DMS153 (cell line): ENCODE results near the gene TNPO3.
"Not testable (repeated sequence)": the region's sequence is repeated elsewhere in the genome, so short reads cannot be mapped to it uniquely, and the experiment has no call there.

Source experiments
- DNase-seq: peaks from one replicate; lab custom pipeline; 2025; lab: John Stamatoyannopoulos, UW

The TNPO3 gene

GRCh38 chr7:128921866-128922440 is 133.0 kb downstream of the TNPO3 start:
- no peak for DNase-seq

DNA sequence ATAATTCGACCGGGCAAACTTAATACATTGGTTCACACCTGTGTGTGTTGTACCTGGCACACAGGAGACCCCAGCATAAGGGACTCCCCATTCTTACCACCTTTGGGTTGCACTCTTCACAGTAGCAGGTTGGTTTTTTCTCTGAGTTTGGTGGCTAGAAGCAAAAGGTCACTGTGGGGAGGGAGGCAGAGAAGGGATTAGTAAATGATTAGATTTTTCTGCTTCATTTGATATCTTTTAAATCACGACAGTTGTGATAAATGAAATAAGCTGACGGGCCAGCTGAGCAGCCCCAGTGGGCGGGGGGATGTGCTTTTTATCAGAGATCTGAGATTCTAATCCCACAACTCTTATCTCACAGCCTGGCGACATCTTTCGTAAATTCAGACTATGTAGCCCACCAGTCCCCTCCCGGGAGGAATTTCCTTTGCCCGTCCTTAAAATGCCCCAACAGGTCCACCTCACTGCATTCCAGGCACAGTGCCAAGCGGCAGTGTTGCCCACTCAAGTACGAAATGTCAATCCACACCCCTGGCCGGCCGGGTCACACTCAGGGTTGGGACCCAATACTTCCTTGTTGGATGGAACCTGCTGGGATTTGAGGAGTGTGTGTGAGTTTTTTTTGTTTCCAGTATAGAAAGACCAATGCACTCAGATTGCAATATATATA is 133.9 kb downstream of the TNPO3 start:
- DNase-seq = no peak

- no peak for DNase-seq
Measured at GRCh38 chr7:128919881-128920799, 134.8 kb downstream of the TNPO3 start.

DNA sequence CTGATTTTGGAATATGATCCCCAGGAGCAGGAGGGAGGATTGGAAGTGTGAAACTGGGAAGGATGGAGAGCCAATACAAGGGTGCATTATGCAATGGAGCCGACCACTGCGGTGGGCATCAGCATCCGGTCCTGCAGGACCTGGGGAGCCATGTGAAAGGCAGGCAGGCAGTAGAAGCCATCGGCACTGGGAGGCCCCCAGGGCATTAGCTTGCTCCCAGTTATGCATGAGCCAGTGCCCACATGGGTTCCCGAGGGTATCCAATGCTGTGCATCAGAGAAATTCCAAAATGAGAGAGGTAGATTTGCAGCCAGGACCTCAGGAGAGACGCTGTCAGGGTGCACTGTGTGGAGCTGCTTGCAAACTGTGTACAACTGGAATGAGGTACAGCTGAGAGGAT is 135.7 kb downstream of the TNPO3 start:
- no peak for DNase-seq

DNA sequence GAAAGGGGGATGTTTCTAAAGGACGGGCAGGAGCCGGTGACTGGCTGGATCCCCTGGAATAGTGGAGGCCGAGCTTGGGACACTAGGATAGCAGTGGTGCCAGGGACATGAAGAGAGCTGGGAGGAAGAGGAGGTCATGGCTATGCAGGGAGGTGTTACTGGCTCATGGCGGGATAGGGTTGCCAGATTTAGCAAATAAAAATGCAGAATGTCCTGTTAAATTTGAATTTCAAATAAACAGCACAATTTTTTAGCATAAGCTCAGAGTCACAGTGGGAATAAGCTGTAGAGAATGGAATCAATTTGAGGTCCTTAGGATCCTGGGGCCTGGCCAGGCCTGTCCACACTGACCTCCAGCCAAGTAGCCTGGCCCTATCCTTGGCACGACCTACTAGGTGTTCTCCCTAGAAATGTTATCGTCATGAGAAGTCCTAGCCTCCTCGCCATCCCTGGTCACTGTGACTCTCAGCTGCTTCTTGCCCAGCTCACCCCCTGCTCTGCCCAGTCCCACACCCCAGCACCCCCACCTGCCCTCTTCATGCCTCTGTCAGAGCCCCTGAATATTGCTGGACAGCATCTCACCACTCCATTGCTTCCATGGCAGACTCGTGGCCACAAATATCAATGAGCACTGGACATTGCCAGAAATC is 136.8 kb downstream of the TNPO3 start:
- DNase-seq = no peak

GRCh38 chr7:128917122-128917521 is 137.8 kb downstream of the TNPO3 start:
- DNase-seq = no peak

DNA sequence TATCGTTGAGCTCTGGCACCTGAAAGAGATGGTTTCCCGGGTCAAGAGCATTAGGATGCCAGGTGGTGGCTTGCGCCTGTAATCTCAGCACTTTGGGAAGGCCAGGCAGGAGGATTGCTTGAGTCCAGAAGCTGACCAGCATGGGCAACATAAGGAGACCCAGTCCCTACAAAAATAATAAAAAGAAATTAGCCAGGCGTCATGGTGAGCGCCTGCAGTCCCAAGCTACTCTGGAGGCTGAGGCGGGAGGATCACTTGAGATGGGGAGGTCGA is 138.3 kb downstream of the TNPO3 start:
- DNase-seq = no peak

- no peak for DNase-seq
Measured at GRCh38 chr7:128915841-128916642, 138.9 kb downstream of the TNPO3 start.

GRCh38 chr7:128915271-128915819 is 139.6 kb downstream of the TNPO3 start:
- DNase-seq = no peak

GRCh38 chr7:128914566-128915151 is 140.3 kb downstream of the TNPO3 start:
- no peak for DNase-seq

DNA sequence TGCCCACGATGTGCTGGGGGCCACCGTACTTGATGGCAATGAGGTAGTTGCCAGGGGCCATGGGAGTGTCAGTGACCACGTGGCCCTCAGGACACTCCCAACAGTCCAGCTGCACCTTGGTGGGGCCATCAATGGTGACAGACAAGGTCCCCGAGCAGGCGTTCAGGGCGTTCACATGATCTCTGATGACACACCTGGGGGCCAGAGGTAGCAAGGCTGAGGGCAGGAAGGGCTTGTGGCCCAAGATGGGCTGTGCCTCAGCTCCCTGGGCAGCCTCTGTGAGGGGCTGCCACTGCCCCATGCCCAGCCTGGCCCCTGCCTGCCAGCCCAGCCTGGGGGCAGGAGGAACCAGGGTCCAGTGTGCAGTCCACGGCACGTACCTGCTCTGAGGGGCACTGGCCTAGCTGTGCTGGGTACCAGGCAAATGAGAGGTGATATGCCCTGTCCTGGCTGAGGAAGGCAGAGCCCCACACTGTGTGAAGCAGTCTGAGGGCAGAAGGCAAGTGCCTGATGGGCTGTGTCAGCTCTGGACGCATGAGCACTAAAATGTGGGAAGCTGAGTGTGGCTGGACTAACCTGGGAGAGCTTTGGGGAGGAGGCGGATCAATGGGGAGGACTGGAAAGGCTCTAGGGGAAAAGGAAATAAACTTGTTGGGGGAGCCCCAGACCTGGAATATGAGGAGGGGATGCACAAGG is 140.9 kb downstream of the TNPO3 start:
- no peak for DNase-seq

DNA sequence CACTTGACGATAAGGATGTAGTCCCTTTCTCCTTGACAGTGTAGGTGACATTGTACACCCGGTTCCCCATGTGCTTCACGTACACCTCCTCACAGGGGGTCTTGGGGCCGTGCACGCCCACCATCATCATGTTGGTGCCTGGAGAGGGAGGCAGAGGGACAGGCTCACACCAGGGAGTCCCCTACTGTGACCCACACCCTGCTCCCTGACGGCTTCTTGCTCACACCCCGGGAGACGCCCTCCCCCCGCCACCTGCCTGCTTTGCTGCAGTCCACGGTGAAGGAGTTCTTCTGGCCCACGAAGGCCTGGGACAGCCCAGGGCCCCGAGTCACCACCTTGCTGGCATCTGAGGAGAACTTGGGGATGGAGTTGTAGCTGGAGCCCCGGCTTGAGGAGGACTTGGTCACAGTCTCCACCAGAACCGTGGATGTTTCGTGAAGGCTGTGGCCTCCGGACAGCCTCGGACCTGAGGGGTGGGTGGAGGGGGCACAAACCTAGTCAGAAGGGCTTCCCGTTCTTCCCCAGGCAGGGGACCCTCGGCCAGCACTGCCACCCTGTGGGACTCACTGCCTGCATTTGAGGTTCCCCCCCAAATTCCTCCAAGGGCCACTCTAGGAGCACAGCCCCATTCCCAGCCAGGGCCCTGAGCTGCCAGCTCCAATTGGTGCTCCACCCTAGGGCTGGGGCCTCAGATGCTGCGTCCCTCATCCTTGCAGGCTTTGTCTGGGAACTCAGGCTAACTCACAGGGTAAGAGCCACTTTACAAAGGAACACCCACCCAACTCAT is 142.0 kb downstream of the TNPO3 start:
- not testable (repeated sequence) for DNase-seq

DNA sequence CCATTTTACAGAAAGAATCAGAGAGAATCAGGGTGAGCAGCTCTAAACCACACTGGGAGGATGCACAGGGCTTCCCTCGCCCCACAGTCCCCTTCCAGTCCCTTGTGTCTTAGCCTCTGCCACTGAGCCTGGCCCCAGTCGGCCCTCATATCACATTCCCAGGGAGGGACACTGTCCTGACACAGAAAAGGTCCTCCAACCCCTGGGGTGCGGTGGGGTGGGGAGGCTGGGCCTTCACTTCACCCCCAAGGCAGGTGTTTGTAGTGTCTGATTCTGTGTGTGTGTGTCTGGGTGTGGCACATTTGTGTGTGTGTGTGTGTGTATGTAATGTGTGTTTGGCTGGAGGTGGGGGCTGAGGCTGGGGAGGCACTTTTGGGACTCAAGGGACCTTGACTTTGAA is 142.6 kb downstream of the TNPO3 start:
- no peak for DNase-seq

- DNase-seq = no peak
Measured at GRCh38 chr7:128911423-128912031, 143.4 kb downstream of the TNPO3 start.

DNA sequence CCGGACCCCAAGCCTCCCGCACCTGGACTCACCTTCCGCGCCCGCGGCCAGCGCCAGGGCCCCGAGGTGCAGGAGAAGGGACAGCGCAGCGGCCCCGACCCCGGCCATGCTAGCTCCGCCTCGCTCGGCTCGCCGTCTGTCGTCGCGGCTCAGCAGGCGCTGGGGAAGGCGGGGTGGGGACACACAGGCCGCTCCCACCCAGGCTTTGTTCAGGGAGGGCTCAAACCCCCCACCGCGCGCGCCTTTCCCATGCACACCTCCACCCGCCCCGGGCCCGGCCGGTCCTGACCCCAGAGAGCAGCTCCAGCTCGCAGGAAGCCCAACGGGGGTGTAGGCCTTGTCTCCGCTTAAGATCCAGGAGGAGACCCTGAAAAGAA is 144.4 kb downstream of the TNPO3 start, which contains the start of gene KCP:
TSS of gene KCP (minus strand) at position 141 of the 377 bp plus-strand sequence. CDS start at position 108, 33 bp downstream.
- no peak for DNase-seq

- no peak for DNase-seq
Measured at GRCh38 chr7:128909625-128910568, 145.0 kb downstream of the TNPO3 start.

GRCh38 chr7:128908750-128909624 is 145.9 kb downstream of the TNPO3 start:
- DNase-seq = no peak
